Measurements from ENCODE around the gene RHOD. TPM values are rescaled to one million over a fixed set of nuclear protein-coding genes. Genes with fewer than 3 reads are reported as not detected.

Gene RHOD, protein sequence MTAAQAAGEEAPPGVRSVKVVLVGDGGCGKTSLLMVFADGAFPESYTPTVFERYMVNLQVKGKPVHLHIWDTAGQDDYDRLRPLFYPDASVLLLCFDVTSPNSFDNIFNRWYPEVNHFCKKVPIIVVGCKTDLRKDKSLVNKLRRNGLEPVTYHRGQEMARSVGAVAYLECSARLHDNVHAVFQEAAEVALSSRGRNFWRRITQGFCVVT
- total RNA-seq (2022; extraction: Qiagen RNA extraction) = 32.5 to 52.9 TPM (median 48.2 TPM) in 5 replicates

DNA sequence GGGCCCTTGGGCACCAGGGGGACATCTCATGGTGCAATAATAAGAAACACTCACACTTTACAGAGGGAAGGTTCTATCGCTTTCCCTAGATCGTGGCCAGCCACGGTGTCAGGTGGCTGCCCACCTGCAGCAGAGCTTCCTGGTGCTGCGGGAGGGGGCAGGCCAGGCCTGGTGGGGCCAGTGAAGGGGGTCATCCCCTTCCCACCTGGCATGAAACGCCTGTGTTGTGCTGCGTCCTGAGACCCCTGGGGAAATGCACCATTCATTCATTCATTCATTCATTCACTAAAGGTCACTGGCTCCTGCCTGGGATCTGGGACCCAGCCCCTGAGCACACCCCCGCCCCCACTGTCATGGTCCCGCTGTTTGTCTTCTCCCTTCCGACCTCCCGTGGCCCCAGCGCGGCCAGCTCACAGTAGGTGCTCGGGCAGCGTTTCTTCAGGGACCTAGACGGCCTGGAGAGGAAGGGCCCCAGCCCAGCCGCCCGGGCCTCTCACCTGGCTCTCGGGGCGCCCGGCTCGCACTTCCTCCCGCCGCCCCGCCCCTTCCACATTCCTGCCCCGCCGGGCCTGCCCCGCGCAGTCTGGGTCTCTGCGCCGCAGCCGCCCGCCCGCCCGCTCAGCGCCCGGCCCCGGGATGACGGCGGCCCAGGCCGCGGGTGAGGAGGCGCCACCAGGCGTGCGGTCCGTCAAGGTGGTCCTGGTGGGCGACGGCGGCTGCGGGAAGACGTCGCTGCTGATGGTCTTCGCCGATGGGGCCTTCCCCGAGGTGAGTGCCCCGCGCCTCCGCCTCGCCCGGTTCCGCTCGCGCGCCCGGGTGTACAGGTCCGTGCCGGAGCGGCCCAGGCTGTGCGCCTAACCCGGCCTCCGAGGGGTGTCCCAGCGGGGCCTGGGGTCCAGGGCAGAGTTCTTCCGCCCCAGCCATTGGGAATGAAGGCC is at the start of gene RHOD:
TSS of gene RHOD (plus strand) at position 581 of the 938 bp plus-strand sequence. CDS start at position 637, 56 bp downstream.

DNA sequence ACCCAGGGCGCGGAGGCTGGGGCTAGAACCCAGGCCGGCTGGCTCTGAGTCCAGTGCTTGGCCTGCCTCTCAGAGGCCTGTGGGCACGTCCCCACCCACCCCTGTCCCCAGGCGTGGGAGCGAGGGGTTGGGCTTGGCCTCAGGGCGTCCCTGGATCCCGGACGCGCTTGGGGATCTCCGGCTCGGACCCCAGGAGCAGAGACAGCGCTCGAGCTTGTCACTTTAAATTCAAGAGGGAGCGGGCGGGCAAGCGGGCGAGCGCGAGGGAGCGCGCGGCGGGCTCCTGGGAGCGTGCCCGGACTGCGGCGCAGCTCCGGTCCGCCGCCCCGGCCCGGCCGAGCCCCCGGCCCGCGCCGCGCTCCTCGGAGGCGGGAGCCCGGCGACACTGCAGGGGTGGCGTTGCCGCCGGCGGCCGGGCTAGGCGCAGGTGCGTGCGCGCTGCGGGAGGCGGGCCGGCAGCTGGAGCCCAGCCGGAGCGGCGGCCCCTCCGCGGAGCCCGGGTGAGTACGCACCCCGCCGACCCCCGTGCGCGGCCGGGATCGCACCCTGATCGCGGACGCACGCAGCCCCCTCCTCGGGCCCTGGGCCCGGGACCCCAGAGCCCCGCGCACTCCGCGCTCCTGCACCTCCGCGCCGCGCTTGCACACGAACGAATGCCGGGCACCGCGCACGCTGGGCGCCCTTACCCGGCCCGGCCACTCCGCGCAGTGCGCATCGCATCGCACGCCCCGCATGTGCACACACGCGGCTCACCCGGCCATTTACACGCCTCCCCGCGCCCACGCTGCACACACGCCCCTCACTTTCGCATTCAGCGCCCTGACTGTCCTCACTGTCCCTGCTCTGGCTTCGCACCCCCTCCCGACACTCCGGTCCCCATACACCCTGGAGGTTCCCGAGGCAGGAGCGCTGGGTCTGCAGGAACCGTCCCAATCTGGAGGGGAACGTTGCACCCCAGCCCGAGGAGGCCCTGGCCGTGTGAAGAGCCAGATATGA is 33.4 kb upstream of the RHOD start, which contains the start of gene SYT12:
TSS of gene SYT12 (plus strand) at position 174 of the 996 bp plus-strand sequence. CDS start 7,011 bp downstream, outside the sequence.

DNA sequence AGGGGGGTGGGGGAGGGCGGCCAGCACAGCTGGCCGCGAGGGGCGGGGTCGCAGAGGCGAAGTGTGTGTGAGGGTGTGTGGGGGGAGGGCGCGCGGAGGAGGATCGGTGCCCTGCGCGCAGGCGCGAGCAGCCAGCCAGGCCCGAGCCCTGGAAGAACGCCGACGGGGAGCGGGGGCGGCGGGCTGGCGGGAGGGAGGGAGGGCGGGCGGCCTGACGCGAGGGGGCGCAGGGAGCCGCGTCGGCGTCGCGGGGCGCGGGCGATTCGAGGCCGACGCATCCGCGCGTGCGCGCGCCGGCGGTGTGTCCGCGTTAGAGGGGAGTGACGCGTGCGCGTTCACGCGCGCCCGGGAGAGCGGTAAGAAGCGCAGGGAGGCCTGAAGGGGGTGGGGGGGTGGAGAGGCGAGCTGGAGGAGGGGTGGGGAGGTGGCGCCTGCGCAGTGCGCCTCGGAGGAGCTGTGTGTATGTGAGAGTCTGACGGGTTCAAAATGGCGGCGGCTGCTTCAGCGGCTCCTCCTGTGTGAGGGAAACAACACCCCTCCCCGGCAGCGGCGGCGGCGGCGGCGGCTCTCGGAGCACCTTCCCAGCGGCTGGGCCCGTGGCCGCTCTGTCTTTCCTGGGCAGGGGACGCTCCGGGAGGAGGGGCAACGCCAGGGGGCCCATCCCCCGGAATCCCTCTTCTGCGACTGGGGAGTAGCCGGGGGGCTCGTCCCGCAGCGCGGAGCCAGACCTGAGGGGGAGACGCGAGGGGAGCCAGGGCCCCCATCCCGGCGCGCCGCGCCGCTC is 62.3 kb downstream of the RHOD start, which contains the start of gene KDM2A:
TSS of gene KDM2A (plus strand) at position 463 of the 784 bp plus-strand sequence. CDS start 2,054 bp downstream, outside the sequence.

Other genes starting within 250 kb of the RHOD start
- gene RCE1, start 213.4 kb upstream of the RHOD start, total RNA-seq (2022; extraction: Qiagen RNA extraction) = 36.7 to 54.9 TPM (median 53.9 TPM) in 5 replicates
- 87.5 to 118 TPM (median 111 TPM) in 5 replicates for gene LRFN4, start 199.8 kb upstream of the RHOD start, total RNA-seq (2022; extraction: Qiagen RNA extraction)
- 27.8 to 40.4 TPM (median 39.8 TPM) in 5 replicates for gene PC, start 98.5 kb upstream of the RHOD start, total RNA-seq (2022; extraction: Qiagen RNA extraction)
- gene C11orf86, start 81.5 kb upstream of the RHOD start, total RNA-seq (2022; extraction: Qiagen RNA extraction) = 42.7 to 73.3 TPM (median 62.7 TPM) in 5 replicates
- gene SYT12, start 33.7 kb upstream of the RHOD start, total RNA-seq (2022; extraction: Qiagen RNA extraction) = 15.6 to 22.2 TPM (median 19.0 TPM) in 5 replicates
- gene KDM2A, start 62.4 kb downstream of the RHOD start, total RNA-seq (2022; extraction: Qiagen RNA extraction) = 42.2 to 43.2 TPM (median 42.9 TPM) in 5 replicates
- gene GRK2, start 209.6 kb downstream of the RHOD start, total RNA-seq (2022; extraction: Qiagen RNA extraction) = 26.1 to 38.8 TPM (median 34.1 TPM) in 5 replicates
- 17.2 to 26.9 TPM (median 24.5 TPM) in 5 replicates for gene ANKRD13D, start 232.5 kb downstream of the RHOD start, total RNA-seq (2022; extraction: Qiagen RNA extraction)
- 15.1 to 24.6 TPM (median 22.9 TPM) in 5 replicates for gene SSH3, start 246.7 kb downstream of the RHOD start, total RNA-seq (2022; extraction: Qiagen RNA extraction)

Measured in A549 treated with AZD2906 at 1 μM for 4 hours (cell line).